Activated T-helper 2 cell treated with anti-CD3 and anti-CD28 coated beads, Interferon-gamma antibody, Interleukin-2, Interleukin-4, amounts not matched to agents 10 μg/mL and 5 μg/mL and 100 μg/mL, durations not matched to agents 14 hours and 24 hours and 36 hours (primary cell): ENCODE results near the gene DNAH3. TPM values are rescaled to one million over a fixed set of nuclear protein-coding genes. Genes with fewer than 3 reads are reported as not detected.
"Not testable (repeated sequence)": the region's sequence is repeated elsewhere in the genome, so short reads cannot be mapped to it uniquely, and the experiment has no call there.

ENCODE experiments used
- DNase-seq: peaks from one replicate; pipeline ENCODE4 v3.0.0; 2021; ENCODE audit warnings: low spot score
- H3K27ac Mint-ChIP-seq: one replicate; pipeline ENCODE4 v1.8.0; 2021; ENCODE audit warnings: mixed read lengths
- H3K27me3 Mint-ChIP-seq: one replicate; pipeline ENCODE4 v1.8.0; 2021; ENCODE audit warnings: low read depth, mixed read lengths
- H3K36me3 Mint-ChIP-seq: one replicate; pipeline ENCODE4 v1.8.0; 2021; ENCODE audit warnings: low read depth, mixed read lengths
- H3K4me1 Mint-ChIP-seq: one replicate; pipeline ENCODE4 v1.8.0; 2021; ENCODE audit warnings: low read depth, mixed read lengths
- H3K4me3 Mint-ChIP-seq: one replicate; pipeline ENCODE4 v1.8.0; 2021; ENCODE audit warnings: low read depth, mild to moderate bottlenecking, moderate library complexity, mixed read lengths
- H3K9me3 Mint-ChIP-seq: one replicate; pipeline ENCODE4 v1.8.0; 2021; ENCODE audit warnings: mixed read lengths
- intact Hi-C: fragments of 100-400 bp; cut with micrococcal nuclease; formaldehyde crosslinking; loops from one replicate; pipeline ENCODE4 v1.15.1; 2023
- total RNA-seq: library from RNA; stranded (reverse); gene quantifications from 2 replicates; pipeline ENCODE4 v1.2.3, GENCODE V29; 2022

Gene DNAH3
- total RNA-seq, 1 donor from 2014 or later, result 0.02 TPM

DNA sequence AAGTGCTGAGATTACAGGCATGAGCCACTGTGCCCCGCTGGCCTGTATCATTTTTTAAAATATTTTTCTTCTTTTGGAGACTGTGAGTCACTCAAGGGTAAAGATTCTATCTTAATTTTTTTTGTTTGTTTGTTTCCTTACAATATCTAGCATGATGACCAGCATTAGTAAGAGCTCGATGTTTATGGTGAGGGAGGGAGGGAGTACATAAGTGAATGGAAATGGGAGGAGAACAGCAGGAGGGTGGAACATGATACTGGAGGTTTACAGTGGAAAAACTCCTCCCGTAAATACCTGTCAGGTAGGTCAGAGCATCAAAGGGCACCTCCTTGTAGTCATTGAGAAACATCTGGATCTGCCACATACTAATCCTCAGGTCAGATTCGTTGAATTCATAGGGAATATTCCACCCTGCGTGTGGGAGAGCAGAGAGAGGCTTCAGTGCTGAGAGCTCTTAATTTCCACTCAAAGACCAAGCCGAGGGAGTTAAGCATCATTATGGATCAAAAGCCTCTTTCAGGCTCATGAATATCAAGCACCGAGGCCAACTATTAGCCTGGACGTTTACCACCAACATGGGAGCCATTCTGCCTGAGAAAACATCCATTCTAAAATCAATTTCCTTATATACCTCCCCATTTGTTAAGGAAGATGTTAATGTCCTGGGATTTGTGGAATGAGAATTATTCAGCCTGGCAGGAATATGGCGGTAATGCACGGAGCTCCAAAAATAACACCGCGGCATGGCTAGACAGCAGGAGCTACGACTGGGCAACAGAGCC lies 198.3 kb downstream of the DNAH3 start:
- H3K9me3 Mint-ChIP-seq, result no peaks in the 10 kb centered on the region
- no peak for DNase-seq
- no peaks in the 10 kb centered on the region for H3K4me1 Mint-ChIP-seq
- no peaks in the 10 kb centered on the region for H3K36me3 Mint-ChIP-seq
- no peak overlapping the region for H3K27ac Mint-ChIP-seq
- intact Hi-C loops, result no loop called here
- peaks cover 13% of the 10 kb centered on the region for H3K27me3 Mint-ChIP-seq
- no peak overlapping the region for H3K4me3 Mint-ChIP-seq

DNA sequence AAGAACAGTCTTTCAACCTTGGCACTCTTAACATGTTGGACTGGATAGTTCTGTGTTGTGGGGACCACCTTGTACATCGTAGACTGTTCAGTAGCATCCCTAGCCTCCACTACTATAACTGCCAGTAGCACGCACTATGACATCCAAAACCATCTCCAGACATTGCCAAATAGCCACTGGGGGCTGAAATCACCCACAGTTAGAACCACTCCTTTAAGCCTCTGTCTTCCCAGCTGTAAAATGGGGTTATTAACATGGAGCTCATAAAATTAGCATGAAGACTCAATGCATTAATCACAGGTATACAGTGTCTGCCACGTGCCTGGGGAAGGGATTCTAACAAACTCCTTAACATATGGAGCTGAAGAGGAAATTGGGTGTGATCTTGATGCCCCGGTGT lies 200.4 kb downstream of the DNAH3 start:
- intact Hi-C loops, result no loop called here
- H3K4me1 Mint-ChIP-seq, result peaks cover 9% of the 10 kb centered on the region
- H3K9me3 Mint-ChIP-seq, result no peaks in the 10 kb centered on the region
- no peak overlapping the region for H3K27ac Mint-ChIP-seq
- no peaks in the 10 kb centered on the region for H3K36me3 Mint-ChIP-seq
- H3K4me3 Mint-ChIP-seq, result no peak overlapping the region
- DNase-seq, result no peak
- H3K27me3 Mint-ChIP-seq, result peaks cover 9% of the 10 kb centered on the region

DNA sequence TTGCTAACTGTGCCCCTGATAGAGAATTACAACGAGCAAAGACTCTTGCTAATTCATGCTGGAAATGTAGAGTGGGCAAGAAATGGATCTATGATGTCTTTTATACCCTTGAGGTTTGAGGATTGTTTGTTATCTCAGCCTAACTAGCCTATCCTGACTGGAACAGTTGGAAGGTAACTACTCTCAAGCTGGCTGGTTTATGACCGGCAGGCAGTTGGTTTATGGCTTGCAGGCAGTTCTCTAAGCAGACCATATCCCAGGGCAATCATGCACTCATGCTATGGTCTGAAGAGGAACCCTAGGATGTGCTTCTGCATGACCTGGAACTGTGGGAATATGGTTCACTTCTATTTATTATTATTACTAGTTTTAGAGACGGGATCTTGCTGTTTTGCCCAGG lies 201.0 kb downstream of the DNAH3 start:
- peaks cover 9% of the 10 kb centered on the region for H3K27me3 Mint-ChIP-seq
- H3K9me3 Mint-ChIP-seq, result no peaks in the 10 kb centered on the region
- H3K27ac Mint-ChIP-seq, result no peak overlapping the region
- H3K36me3 Mint-ChIP-seq, result no peaks in the 10 kb centered on the region
- no peak overlapping the region for H3K4me3 Mint-ChIP-seq
- H3K4me1 Mint-ChIP-seq, result peaks cover 15% of the 10 kb centered on the region
- intact Hi-C loops, result no loop called here
- no peak for DNase-seq

DNA sequence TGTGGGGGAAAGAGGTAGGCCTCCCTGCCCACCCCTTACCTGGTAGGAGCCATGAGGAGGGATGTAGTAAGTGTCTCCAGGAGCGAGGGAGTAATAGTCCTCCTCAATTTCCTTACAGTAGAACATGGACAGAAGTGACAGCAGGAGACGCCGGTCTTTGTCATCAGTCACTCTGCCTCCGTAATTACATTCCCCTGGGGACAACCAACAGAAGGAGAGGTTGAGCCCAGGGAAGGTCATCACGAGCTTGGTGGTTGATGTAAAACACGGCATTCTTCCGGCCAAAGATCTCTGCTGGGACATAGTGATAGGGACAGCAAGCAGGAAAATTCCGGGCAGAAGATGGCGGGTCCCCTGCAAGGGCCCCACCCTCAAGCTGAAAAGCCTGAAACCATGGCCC lies 202.2 kb downstream of the DNAH3 start:
- Mint-ChIP-seq H3K27ac (no peak overlapping the region), H3K4me3 (no peak overlapping the region), H3K27me3 (peaks cover 9% of the 10 kb centered on the region), H3K36me3 (no peaks in the 10 kb centered on the region), H3K4me1 (peaks cover 27% of the 10 kb centered on the region), H3K9me3 (no peaks in the 10 kb centered on the region)
- intact Hi-C loops, result no loop called here
- DNase-seq, result no peak

DNA sequence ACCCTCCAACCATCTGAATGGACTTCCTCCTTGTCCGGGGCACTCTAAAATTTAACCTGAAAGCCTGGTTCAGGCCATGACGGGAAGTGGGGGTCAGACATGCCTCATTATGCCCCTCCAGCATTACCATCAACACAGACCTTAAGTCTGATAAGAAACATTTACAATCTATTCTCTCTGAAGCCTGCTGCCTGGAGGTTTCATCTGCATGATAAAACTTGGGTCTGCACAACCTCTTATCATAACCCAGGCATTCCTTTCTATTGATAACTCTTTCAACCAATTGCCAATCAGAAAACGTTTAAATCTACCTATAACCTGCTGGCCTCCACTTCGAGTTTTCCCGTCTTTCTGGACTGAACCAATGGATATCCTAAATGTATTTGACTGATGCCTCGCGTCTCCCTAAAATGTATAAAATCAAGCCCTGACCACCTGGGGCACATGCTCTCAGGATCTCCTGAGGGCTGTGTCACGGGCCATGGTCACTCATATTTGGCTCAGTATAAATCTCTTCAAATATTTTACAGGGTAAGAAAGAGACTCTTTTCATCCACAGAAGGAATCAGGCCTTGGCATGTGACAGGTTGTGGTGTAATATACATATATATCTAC lies 204.5 kb downstream of the DNAH3 start:
- Mint-ChIP-seq H3K4me3 (no peak overlapping the region), H3K36me3 (no peaks in the 10 kb centered on the region), H3K27me3 (peaks cover 7% of the 10 kb centered on the region), H3K27ac (peak overlapping the region; percentile 51), H3K4me1 (peaks cover 46% of the 10 kb centered on the region), H3K9me3 (no peaks in the 10 kb centered on the region)
- intact Hi-C loops, result no loop called here
- no peak for DNase-seq

DNA sequence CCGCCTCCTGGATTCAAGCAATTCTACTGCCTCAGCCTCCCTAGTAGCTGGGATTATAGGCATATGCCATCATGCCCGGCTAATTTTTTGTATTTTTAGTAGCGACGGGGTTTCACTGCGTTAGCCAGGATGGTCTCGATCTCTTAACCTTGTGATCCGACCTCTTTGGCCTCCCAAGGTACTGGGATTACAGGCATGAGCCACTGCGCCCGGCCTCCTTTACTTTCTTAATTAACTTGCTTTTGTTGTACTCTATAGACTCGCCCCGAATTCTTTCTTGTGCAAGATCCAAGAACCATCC lies 205.1 kb downstream of the DNAH3 start:
- H3K9me3 Mint-ChIP-seq, H3K36me3 Mint-ChIP-seq, H3K4me3 Mint-ChIP-seq, H3K27me3 Mint-ChIP-seq, DNase-seq: not testable (repeated sequence)
- H3K27ac Mint-ChIP-seq, result peak overlapping the region; percentile 51
- peaks cover 49% of the 10 kb centered on the region for H3K4me1 Mint-ChIP-seq
- intact Hi-C loops, result loop anchor here (1.0 to 2.0 kb wide), 3 partner anchors 34 to 95 kb away; partner anchors contain the start of genes DCUN1D3 and LYRM1

DNA sequence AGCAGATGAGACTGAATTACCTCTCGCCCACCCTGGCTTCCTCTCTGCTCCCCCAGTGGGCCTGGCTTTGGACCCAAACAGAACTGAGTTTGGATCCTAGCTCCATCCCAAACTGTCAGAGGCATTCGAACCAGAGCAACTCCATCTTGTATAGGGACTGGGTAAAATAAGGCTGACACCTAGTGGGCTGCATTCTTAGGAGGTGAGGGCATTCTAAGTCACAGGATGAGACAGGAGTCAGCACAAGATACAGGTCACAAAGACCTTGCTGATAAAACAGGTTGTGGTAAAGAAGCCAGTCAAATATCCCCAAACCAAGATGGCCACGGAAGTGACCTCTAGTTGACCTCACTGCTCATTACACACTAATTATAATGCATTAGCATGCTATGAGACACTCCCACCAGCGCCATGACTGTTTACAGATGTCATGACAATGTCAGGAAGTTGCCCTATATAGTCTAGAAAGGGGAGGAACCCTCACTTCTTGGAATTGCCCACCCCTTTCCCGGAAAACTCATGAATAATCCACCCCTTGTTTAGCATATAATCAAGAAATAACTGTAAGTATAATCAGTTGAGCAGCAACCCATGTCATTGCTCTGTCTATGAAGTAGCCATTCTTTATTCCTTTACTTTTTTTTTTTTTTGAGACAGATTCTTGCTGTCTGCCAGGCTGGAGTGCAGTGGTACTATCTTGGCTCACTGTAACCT lies 205.6 kb downstream of the DNAH3 start:
- no peaks in the 10 kb centered on the region for H3K36me3 Mint-ChIP-seq
- peak overlapping the region; percentile 83 for H3K27ac Mint-ChIP-seq
- H3K4me3 Mint-ChIP-seq, result no peak overlapping the region
- peaks cover 51% of the 10 kb centered on the region for H3K4me1 Mint-ChIP-seq
- DNase-seq, result peak; percentile 69
- peaks cover 4% of the 10 kb centered on the region for H3K27me3 Mint-ChIP-seq
- intact Hi-C loops, result loop anchor here (1.0 to 2.0 kb wide), 3 partner anchors 34 to 94 kb away; partner anchors contain the start of genes DCUN1D3 and LYRM1
- H3K9me3 Mint-ChIP-seq, result no peaks in the 10 kb centered on the region

DNA sequence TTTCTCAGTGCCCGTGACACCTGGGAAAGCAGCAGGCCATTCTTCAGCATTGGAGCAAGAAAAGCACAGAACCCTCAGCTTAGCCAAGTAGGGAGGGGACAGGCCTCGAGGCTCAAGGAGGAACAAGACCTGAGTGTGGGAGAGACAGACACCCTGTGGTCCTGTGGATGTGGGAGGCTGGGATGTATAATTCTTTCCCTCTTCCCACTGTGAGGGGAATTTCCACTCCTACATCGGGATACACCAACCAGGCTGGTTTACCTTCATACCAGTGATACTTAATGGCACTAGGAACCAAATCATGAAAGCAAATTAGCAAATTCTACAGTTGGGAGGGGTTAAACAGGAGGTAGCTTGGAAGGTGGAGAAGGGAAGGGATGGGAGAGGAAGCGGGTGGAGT lies 208.4 kb downstream of the DNAH3 start:
- intact Hi-C loops, result no loop called here
- Mint-ChIP-seq H3K4me1 (peaks cover 66% of the 10 kb centered on the region), H3K27ac (no peak overlapping the region), H3K36me3 (no peaks in the 10 kb centered on the region), H3K4me3 (no peak overlapping the region), H3K27me3 (no peaks in the 10 kb centered on the region), H3K9me3 (no peaks in the 10 kb centered on the region)
- DNase-seq, result no peak

DNA sequence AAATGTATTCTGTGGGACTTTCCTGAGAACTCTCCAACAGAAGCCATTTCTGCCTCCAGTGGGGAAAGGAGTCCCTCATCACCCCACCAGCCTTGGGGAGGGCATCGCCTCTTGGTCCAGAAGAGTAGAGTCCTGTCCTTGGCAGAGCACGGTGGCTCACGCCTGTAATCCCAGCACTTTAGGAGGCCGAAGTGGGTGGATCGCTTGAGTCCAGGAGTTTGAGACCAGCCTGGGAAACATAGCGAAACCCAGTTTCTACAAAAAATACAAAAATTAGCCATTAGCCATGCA lies 209.1 kb downstream of the DNAH3 start:
- no peaks in the 10 kb centered on the region for H3K27me3 Mint-ChIP-seq
- H3K4me1 Mint-ChIP-seq, result peaks cover 66% of the 10 kb centered on the region
- no peaks in the 10 kb centered on the region for H3K36me3 Mint-ChIP-seq
- no peak overlapping the region for H3K4me3 Mint-ChIP-seq
- intact Hi-C loops, result no loop called here
- H3K9me3 Mint-ChIP-seq, result no peaks in the 10 kb centered on the region
- H3K27ac Mint-ChIP-seq, result peak overlapping the region; percentile 75
- DNase-seq, result no peak

DNA sequence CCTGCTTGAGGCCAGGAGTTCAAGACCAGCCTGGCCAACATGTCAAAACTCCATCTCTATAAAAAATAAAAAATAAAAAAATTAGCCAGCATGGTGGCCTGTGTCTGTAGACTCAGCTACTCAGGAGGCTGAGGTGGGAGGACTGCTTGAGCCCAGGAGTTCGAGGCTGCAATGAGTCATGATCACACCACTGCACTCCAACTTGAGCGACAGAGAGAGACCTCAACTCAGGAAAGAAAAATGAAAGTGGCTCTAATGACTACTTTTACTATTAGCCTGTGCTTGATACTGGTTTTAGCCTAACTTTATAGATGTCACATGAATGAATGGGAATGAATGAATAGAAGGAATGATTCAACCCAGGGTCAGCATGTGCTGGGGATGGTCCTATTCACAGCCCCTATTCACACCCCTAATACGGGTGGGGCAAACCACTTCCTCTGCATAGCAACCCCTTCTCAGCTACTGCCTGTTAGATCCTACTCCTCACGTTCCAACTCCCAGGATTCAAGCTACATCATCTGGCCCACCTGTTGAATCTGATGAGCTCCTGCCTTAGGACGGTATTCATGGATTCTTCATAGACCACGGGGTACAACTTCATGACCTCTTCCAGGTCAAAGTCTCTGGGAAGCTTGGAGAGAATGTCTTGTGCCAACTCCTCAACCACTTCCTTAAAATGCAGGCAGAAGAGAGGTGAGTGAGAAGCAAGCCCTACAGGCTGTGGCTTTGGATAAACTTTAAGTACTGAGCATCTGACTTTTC lies 209.6 kb downstream of the DNAH3 start:
- Mint-ChIP-seq H3K4me3 (no peak overlapping the region), H3K27ac (peak overlapping the region; percentile 75), H3K27me3 (no peaks in the 10 kb centered on the region), H3K4me1 (peaks cover 65% of the 10 kb centered on the region), H3K9me3 (no peaks in the 10 kb centered on the region), H3K36me3 (no peaks in the 10 kb centered on the region)
- no peak for DNase-seq
- intact Hi-C loops, result no loop called here

DNA sequence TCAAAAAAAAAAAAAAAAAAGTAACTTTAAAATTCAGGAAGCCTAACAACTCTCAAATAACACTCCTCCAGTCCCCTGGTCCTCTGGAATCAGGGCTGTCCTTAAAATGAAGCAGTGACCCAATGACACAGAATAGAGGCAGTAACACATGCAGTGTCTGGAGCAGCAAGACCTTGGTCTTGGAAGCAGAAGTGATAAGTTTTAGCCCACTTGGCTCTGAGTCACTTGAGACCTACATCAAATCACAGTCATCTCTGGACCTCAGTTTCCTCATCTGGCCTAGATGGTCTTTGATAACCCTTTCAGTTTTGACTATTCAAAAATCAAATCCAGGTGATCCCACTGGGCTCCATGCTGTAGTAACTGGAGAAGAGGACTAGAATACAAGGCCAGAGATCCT lies 211.0 kb downstream of the DNAH3 start:
- H3K4me3 Mint-ChIP-seq, result no peak overlapping the region
- H3K36me3 Mint-ChIP-seq, result no peaks in the 10 kb centered on the region
- no peak for DNase-seq
- intact Hi-C loops, result loop anchor here (1.0 to 2.0 kb wide), 3 partner anchors 28 to 65 kb away; no protein-coding TSS in a partner anchor
- H3K9me3 Mint-ChIP-seq, result no peaks in the 10 kb centered on the region
- H3K27ac Mint-ChIP-seq, result peak overlapping the region; percentile 38
- no peaks in the 10 kb centered on the region for H3K27me3 Mint-ChIP-seq
- peaks cover 54% of the 10 kb centered on the region for H3K4me1 Mint-ChIP-seq

DNA sequence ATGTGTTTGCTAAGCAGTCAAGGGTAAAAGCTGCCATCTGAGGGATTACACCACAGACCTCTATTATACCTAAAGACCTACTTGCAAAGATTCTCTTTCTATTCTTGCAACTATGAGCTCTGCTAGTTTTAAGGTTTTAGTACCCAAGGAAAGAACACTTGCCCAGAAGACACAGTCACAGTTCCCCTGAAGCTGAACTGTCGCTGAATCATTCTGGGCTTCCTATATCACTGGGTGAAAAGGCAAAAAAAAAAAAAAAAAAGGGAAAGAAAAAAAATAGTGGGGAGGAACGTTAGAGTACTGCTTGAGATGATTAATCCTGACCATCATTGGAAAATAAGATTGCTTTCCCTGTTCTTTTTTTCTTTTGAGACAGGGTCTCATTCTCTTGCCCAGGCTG lies 212.2 kb downstream of the DNAH3 start:
- Mint-ChIP-seq H3K4me1 (peaks cover 42% of the 10 kb centered on the region), H3K36me3 (no peaks in the 10 kb centered on the region), H3K27ac (peak overlapping the region; percentile 82), H3K27me3 (no peaks in the 10 kb centered on the region), H3K4me3 (no peak overlapping the region), H3K9me3 (no peaks in the 10 kb centered on the region)
- intact Hi-C loops, result loop anchor here (2.0 kb wide), 2 partner anchors 54 to 64 kb away; no protein-coding TSS in a partner anchor
- DNase-seq, result no peak
